Type B pancreatic cell (in vitro differentiated cells): ENCODE results near the gene COX7B. TPM values are rescaled to one million over a fixed set of nuclear protein-coding genes. Genes with fewer than 3 reads are reported as not detected.
A peak's percentile ranks its signal among the peaks of the same experiment; 100 is the strongest.

ENCODE experiments used
- DNase-seq: peaks from one replicate; pipeline ENCODE4 v3.0.0; 2021; ENCODE audit warnings: mixed read lengths; ENCODE audit not compliant: unreplicated experiment; ENCODE audit errors: extremely low spot score
- H3K27ac Mint-ChIP-seq: 2 replicates; pipeline ENCODE4 v1.8.0; 2021; ENCODE audit warnings: mild to moderate bottlenecking, mixed read lengths
- H3K27me3 Mint-ChIP-seq: 2 replicates; pipeline ENCODE4 v1.8.0; 2021; ENCODE audit warnings: mixed read lengths
- H3K36me3 Mint-ChIP-seq: 2 replicates; pipeline ENCODE4 v1.8.0; 2021; ENCODE audit warnings: mixed read lengths
- H3K4me1 Mint-ChIP-seq: one replicate; pipeline ENCODE4 v1.8.0; 2021; ENCODE audit warnings: mixed read lengths; ENCODE audit not compliant: unreplicated experiment
- H3K4me3 Mint-ChIP-seq: 2 replicates; pipeline ENCODE4 v1.8.0; 2021; ENCODE audit warnings: mild to moderate bottlenecking, mixed read lengths
- H3K9me3 Mint-ChIP-seq: 2 replicates; pipeline ENCODE4 v1.8.0; 2021; ENCODE audit warnings: mixed read lengths
- CTCF ChIP-seq: fragments of 200-600 bp; sonication (generic); conservative IDR thresholded peaks from 2 replicates; pipeline ENCODE4 v1.5.0; 2021; ENCODE audit warnings: antibody characterized with exemption, mild to moderate bottlenecking
- total RNA-seq: library from RNA; stranded (reverse); gene quantifications from 2 replicates; pipeline ENCODE4 v1.2.1, GENCODE V29; 2021; ENCODE audit warnings: low replicate concordance

Gene COX7B
- total RNA-seq, 1 donor from 2014 or later, result 245 TPM

- H3K4me1 Mint-ChIP-seq, result no peaks in the 10 kb centered on the region
- peaks cover 4% of the 10 kb centered on the region for H3K36me3 Mint-ChIP-seq
- no peak overlapping the region for H3K4me3 Mint-ChIP-seq
Measured at GRCh38 chrX:77946571-77946970, 47.3 kb downstream of the COX7B start.

GRCh38 chrX:77949840-77950239 lies 50.6 kb downstream of the COX7B start:
- H3K27ac Mint-ChIP-seq, result no peak overlapping the region
- H3K27me3 Mint-ChIP-seq, result no peaks in the 10 kb centered on the region
- DNase-seq, result no peak
- H3K4me3 Mint-ChIP-seq, result no peak overlapping the region
- no peaks in the 10 kb centered on the region for H3K9me3 Mint-ChIP-seq
- no peaks in the 10 kb centered on the region for H3K4me1 Mint-ChIP-seq
- no peak for TF ChIP-seq CTCF
- peaks cover 4% of the 10 kb centered on the region for H3K36me3 Mint-ChIP-seq

More at GRCh38 chrX:77946571-77946970, 47.3 kb downstream of the COX7B start:
- Mint-ChIP-seq H3K27ac (no peak overlapping the region), H3K27me3 (no peaks in the 10 kb centered on the region), H3K9me3 (no peaks in the 10 kb centered on the region)
- peak; percentile 61 for TF ChIP-seq CTCF
- no peak for DNase-seq

- DNase-seq, result no peak
- H3K4me3 Mint-ChIP-seq, result no peak overlapping the region
Measured at GRCh38 chrX:77952173-77952572, 52.9 kb downstream of the COX7B start.

GRCh38 chrX:77953302-77953701 lies 54.0 kb downstream of the COX7B start:
- H3K27me3 Mint-ChIP-seq, result no peaks in the 10 kb centered on the region

More at GRCh38 chrX:77952173-77952572, 52.9 kb downstream of the COX7B start:
- H3K27me3 Mint-ChIP-seq, result no peaks in the 10 kb centered on the region
- H3K36me3 Mint-ChIP-seq, result peaks cover under 1% of the 10 kb centered on the region
- no peaks in the 10 kb centered on the region for H3K9me3 Mint-ChIP-seq
- TF ChIP-seq CTCF, result no peak
- no peaks in the 10 kb centered on the region for H3K4me1 Mint-ChIP-seq
- no peak overlapping the region for H3K27ac Mint-ChIP-seq

GRCh38 chrX:77953708-77954107 lies 54.4 kb downstream of the COX7B start:
- no peak for DNase-seq
- Mint-ChIP-seq H3K9me3 (no peaks in the 10 kb centered on the region), H3K27me3 (no peaks in the 10 kb centered on the region), H3K27ac (no peak overlapping the region), H3K4me1 (no peaks in the 10 kb centered on the region), H3K4me3 (no peak overlapping the region), H3K36me3 (no peaks in the 10 kb centered on the region)
- TF ChIP-seq CTCF, result no peak

More at GRCh38 chrX:77953302-77953701, 54.0 kb downstream of the COX7B start:
- TF ChIP-seq CTCF, result no peak
- no peak for DNase-seq
- Mint-ChIP-seq H3K4me1 (no peaks in the 10 kb centered on the region), H3K36me3 (no peaks in the 10 kb centered on the region), H3K4me3 (no peak overlapping the region), H3K27ac (no peak overlapping the region), H3K9me3 (no peaks in the 10 kb centered on the region)

Other genes with a start within 250 kb of the COX7B start
- gene ATRX, start 113.3 kb upstream of the COX7B start, total RNA-seq, result 86.7 and 110 TPM in 2 replicates
- 57.8 and 59.5 TPM in 2 replicates for gene MAGT1, start 4.0 kb upstream of the COX7B start, total RNA-seq
- gene ATP7A, start 11.2 kb downstream of the COX7B start, total RNA-seq, result 11.1 and 12.0 TPM in 2 replicates
- gene PGAM4, start 70.2 kb downstream of the COX7B start, total RNA-seq, result not detected in 2 replicates
- gene PGK1, start 204.8 kb downstream of the COX7B start, total RNA-seq, result 203 and 228 TPM in 2 replicates
- gene TAF9B, start 240.2 kb downstream of the COX7B start, total RNA-seq, result 11.6 and 25.1 TPM in 2 replicates